NB4 (cell line): Measurements from ENCODE around the gene HPCAL1.

Experiments used
- CTCF ChIP-seq: IDR thresholded peaks from one replicate; pipeline ENCODE4 v1.5.1; 2012; ENCODE audit warnings: low read depth, low read length
- MYC ChIP-seq: IDR thresholded peaks from 2 replicates; pipeline ENCODE4 v1.6.1; 2011; ENCODE audit warnings: low read depth, low read length
- POLR2A ChIP-seq: IDR thresholded peaks from 2 replicates; pipeline ENCODE4 v1.6.1; 2011; ENCODE audit warnings: mild to moderate bottlenecking; ENCODE audit not compliant: insufficient read length; ENCODE audit errors: extremely low read depth
- TF ChIP-seq, protein P1 (sequence below): IDR thresholded peaks from 2 replicates; pipeline ENCODE4 v1.6.1; 2011; ENCODE audit warnings: low read depth, low read length

- TF ChIP-seq CTCF (no peak), MYC (no peak), POLR2A (no peak)
- TF ChIP-seq, protein P1, sequence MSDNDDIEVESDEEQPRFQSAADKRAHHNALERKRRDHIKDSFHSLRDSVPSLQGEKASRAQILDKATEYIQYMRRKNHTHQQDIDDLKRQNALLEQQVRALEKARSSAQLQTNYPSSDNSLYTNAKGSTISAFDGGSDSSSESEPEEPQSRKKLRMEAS: no peak
Observed at GRCh38 chr2:10332402-10333246, 29.9 kb downstream of the HPCAL1 start.
